C4-2B (cell line): ENCODE results near the gene VPS35L.

Experiments
- H3K27ac ChIP-seq: fragments of 450-650 bp; 2 replicates; pipeline ENCODE4 v1.5.1; 2017
- CTCF ChIP-seq: fragments of 450-650 bp; conservative IDR thresholded peaks from 2 replicates; pipeline ENCODE4 v1.5.1; 2017; ENCODE audit warnings: mild to moderate bottlenecking
- ZFX ChIP-seq: fragments of 450-650 bp; IDR thresholded peaks from 2 replicates; pipeline ENCODE4 v1.6.1; 2017

VPS35L gene

GRCh38 chr16:19583665-19584300 is 28.3 kb downstream of the VPS35L start:
- TF ChIP-seq ZFX (no peak), CTCF (peak; percentile 98)
- H3K27ac ChIP-seq = no peak overlapping the region

- H3K27ac ChIP-seq = no peak overlapping the region
- no peak for TF ChIP-seq CTCF
- TF ChIP-seq ZFX = no peak
Observed at GRCh38 chr16:19588661-19589060, 33.2 kb downstream of the VPS35L start.

GRCh38 chr16:19589106-19589505 is 33.6 kb downstream of the VPS35L start:
- TF ChIP-seq CTCF = no peak
- TF ChIP-seq ZFX = no peak

GRCh38 chr16:19589771-19590302 is 34.3 kb downstream of the VPS35L start:
- no peak overlapping the region for H3K27ac ChIP-seq
- TF ChIP-seq CTCF = no peak
- no peak for TF ChIP-seq ZFX

More at GRCh38 chr16:19589106-19589505, 33.6 kb downstream of the VPS35L start:
- no peak overlapping the region for H3K27ac ChIP-seq

- no peak overlapping the region for H3K27ac ChIP-seq
- TF ChIP-seq CTCF (no peak), ZFX (no peak)
Observed at GRCh38 chr16:19595043-19595767, 39.7 kb downstream of the VPS35L start.

GRCh38 chr16:19598805-19599510 is 43.5 kb downstream of the VPS35L start:
- TF ChIP-seq CTCF (no peak), ZFX (no peak)

More at GRCh38 chr16:19598805-19599510, 43.5 kb downstream of the VPS35L start:
- H3K27ac ChIP-seq = no peak overlapping the region
